Measurements from ENCODE around the gene CLSTN2. TPM values are rescaled to one million over a fixed set of nuclear protein-coding genes. Genes with fewer than 3 reads are reported as not detected.

Gene CLSTN2
- total RNA-seq, 1 donor from 2014 or later = 80.9 TPM

DNA sequence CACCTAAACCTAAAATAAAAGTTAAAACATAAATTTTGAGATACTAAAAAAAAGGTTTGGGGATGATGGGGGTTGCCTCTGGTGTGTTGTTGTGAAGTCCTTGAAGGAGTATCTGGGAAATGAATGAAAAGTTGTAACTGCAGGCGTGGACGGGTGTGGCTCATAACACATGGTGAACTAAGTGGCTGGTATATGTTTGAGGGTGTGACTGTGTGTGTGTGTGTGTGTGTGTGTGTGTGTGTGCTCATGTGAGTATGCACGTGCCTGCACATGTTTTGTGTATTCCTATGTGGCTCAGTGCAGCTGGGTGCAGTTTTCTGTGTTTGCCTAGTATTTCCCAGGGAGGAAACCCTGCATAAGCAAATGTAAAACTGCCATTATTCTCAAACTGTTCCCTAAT is 513.0 kb downstream of the CLSTN2 start:
- Histone ChIP-seq H4K20me1 (ENCODE audit: insufficient read depth, low read length) (no peaks in the 10 kb centered on the region), H3K79me2 (ENCODE audit: insufficient read depth, low read length) (no peaks in the 10 kb centered on the region), H3K27ac (ENCODE audit: low read depth, low read length) (no peak overlapping the region), H3K9ac (ENCODE audit: low read length) (no peak overlapping the region), H2AFZ (ENCODE audit: low read depth, low read length) (no peak overlapping the region), H3K4me3 (ENCODE audit: insufficient read depth, low read depth, low read length) (no peak overlapping the region), H3K4me2 (ENCODE audit: low read length) (no peak overlapping the region), H3K27me3 (ENCODE audit: insufficient read depth, low read length) (no peaks in the 10 kb centered on the region), H3K9me3 (ENCODE audit: insufficient read depth, low read depth, low read length) (no peaks in the 10 kb centered on the region), H3K4me1 (ENCODE audit: insufficient read depth, low read length) (no peaks in the 10 kb centered on the region), H3K36me3 (ENCODE audit: insufficient read depth, low read length) (no peaks in the 10 kb centered on the region)
- peaks cover 18% of the 10 kb centered on the region for H3K36me3 Mint-ChIP-seq (ENCODE audit: low read depth, unreplicated experiment)
- TF ChIP-seq, protein P1, sequence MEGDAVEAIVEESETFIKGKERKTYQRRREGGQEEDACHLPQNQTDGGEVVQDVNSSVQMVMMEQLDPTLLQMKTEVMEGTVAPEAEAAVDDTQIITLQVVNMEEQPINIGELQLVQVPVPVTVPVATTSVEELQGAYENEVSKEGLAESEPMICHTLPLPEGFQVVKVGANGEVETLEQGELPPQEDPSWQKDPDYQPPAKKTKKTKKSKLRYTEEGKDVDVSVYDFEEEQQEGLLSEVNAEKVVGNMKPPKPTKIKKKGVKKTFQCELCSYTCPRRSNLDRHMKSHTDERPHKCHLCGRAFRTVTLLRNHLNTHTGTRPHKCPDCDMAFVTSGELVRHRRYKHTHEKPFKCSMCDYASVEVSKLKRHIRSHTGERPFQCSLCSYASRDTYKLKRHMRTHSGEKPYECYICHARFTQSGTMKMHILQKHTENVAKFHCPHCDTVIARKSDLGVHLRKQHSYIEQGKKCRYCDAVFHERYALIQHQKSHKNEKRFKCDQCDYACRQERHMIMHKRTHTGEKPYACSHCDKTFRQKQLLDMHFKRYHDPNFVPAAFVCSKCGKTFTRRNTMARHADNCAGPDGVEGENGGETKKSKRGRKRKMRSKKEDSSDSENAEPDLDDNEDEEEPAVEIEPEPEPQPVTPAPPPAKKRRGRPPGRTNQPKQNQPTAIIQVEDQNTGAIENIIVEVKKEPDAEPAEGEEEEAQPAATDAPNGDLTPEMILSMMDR (IDR thresholded peaks at IDR 0.05; ENCODE audit: insufficient read depth, low read depth, low read length) = no peak
- TF ChIP-seq EZH2 (IDR thresholded peaks at IDR 0.05; ENCODE audit: insufficient read depth, low read length) = no peak
- no peak overlapping the region for H3K4me3 Mint-ChIP-seq (ENCODE audit: unreplicated experiment)
- no peak for FAIRE-seq
- H3K4me1 Mint-ChIP-seq (ENCODE audit: low read depth, unreplicated experiment) = peaks cover 3% of the 10 kb centered on the region
- no peaks in the 10 kb centered on the region for H3K27me3 Mint-ChIP-seq (ENCODE audit: low read depth, unreplicated experiment)
- DNase-seq (ENCODE audit: low read depth) = no peak
- no peak overlapping the region for H3K27ac Mint-ChIP-seq (ENCODE audit: unreplicated experiment)
- H3K9me3 Mint-ChIP-seq (ENCODE audit: unreplicated experiment) = no peaks in the 10 kb centered on the region

GRCh38 chr3:140449413-140450256 is 514.6 kb downstream of the CLSTN2 start:
- no peaks in the 10 kb centered on the region for H3K36me3 ChIP-seq (ENCODE audit: insufficient read depth, low read length)
- no peaks in the 10 kb centered on the region for H4K20me1 ChIP-seq (ENCODE audit: insufficient read depth, low read length)
- DNase-seq (ENCODE audit: low read depth) = no peak
- no peaks in the 10 kb centered on the region for H3K9me3 Mint-ChIP-seq (ENCODE audit: unreplicated experiment)
- H3K36me3 Mint-ChIP-seq (ENCODE audit: low read depth, unreplicated experiment) = peaks cover 21% of the 10 kb centered on the region
- TF ChIP-seq EZH2 (IDR thresholded peaks at IDR 0.05; ENCODE audit: insufficient read depth, low read length) = no peak
- TF ChIP-seq, protein P1 (IDR thresholded peaks at IDR 0.05; ENCODE audit: insufficient read depth, low read depth, low read length) = no peak
- no peaks in the 10 kb centered on the region for H3K9me3 ChIP-seq (ENCODE audit: insufficient read depth, low read depth, low read length)
- H3K27ac ChIP-seq (ENCODE audit: low read depth, low read length) = no peak overlapping the region
- H3K27me3 ChIP-seq (ENCODE audit: insufficient read depth, low read length) = no peaks in the 10 kb centered on the region
- no peak for FAIRE-seq
- no peak overlapping the region for H3K9ac ChIP-seq (ENCODE audit: low read length)
- H3K27ac Mint-ChIP-seq (ENCODE audit: unreplicated experiment) = no peak overlapping the region
- H2AFZ ChIP-seq (ENCODE audit: low read depth, low read length) = no peak overlapping the region
- no peak overlapping the region for H3K4me3 ChIP-seq (ENCODE audit: insufficient read depth, low read depth, low read length)
- H3K27me3 Mint-ChIP-seq (ENCODE audit: low read depth, unreplicated experiment) = no peaks in the 10 kb centered on the region
- H3K4me1 ChIP-seq (ENCODE audit: insufficient read depth, low read length) = no peaks in the 10 kb centered on the region
- no peaks in the 10 kb centered on the region for H3K79me2 ChIP-seq (ENCODE audit: insufficient read depth, low read length)
- no peak overlapping the region for H3K4me2 ChIP-seq (ENCODE audit: low read length)
- no peak overlapping the region for H3K4me3 Mint-ChIP-seq (ENCODE audit: unreplicated experiment)
- H3K4me1 Mint-ChIP-seq (ENCODE audit: low read depth, unreplicated experiment) = peaks cover 3% of the 10 kb centered on the region

- no peaks in the 10 kb centered on the region for H3K9me3 ChIP-seq (ENCODE audit: insufficient read depth, low read depth, low read length)
- TF ChIP-seq, protein P1 (IDR thresholded peaks at IDR 0.05; ENCODE audit: insufficient read depth, low read depth, low read length) = no peak
- no peak for TF ChIP-seq EZH2 (IDR thresholded peaks at IDR 0.05; ENCODE audit: insufficient read depth, low read length)
- no peak for FAIRE-seq
These were observed 518.8 kb downstream of the CLSTN2 start for GRCh38 chr3:140453750-140454149.

More at GRCh38 chr3:140453750-140454149, 518.8 kb downstream of the CLSTN2 start:
- Histone ChIP-seq H3K79me2 (ENCODE audit: insufficient read depth, low read length) (no peaks in the 10 kb centered on the region), H3K27ac (ENCODE audit: low read depth, low read length) (no peak overlapping the region), H3K4me1 (ENCODE audit: insufficient read depth, low read length) (no peaks in the 10 kb centered on the region), H2AFZ (ENCODE audit: low read depth, low read length) (no peak overlapping the region), H3K4me3 (ENCODE audit: insufficient read depth, low read depth, low read length) (no peak overlapping the region), H3K9ac (ENCODE audit: low read length) (no peak overlapping the region), H3K27me3 (ENCODE audit: insufficient read depth, low read length) (peaks cover 2% of the 10 kb centered on the region), H3K36me3 (ENCODE audit: insufficient read depth, low read length) (no peaks in the 10 kb centered on the region), H3K4me2 (ENCODE audit: low read length) (no peak overlapping the region), H4K20me1 (ENCODE audit: insufficient read depth, low read length) (no peaks in the 10 kb centered on the region)
- Mint-ChIP-seq H3K4me1 (ENCODE audit: low read depth, unreplicated experiment) (no peaks in the 10 kb centered on the region), H3K9me3 (ENCODE audit: unreplicated experiment) (no peaks in the 10 kb centered on the region), H3K27ac (ENCODE audit: unreplicated experiment) (no peak overlapping the region), H3K4me3 (ENCODE audit: unreplicated experiment) (no peak overlapping the region), H3K27me3 (ENCODE audit: low read depth, unreplicated experiment) (no peaks in the 10 kb centered on the region), H3K36me3 (ENCODE audit: low read depth, unreplicated experiment) (peaks cover 22% of the 10 kb centered on the region)
- no peak for DNase-seq (ENCODE audit: low read depth)
